ENCODE results near the gene PAPLN. TPM values are rescaled to one million over a fixed set of nuclear protein-coding genes. Genes with fewer than 3 reads are reported as not detected.

The PAPLN gene
- total RNA-seq, 1 experiment from 2014 or later: 22.2 TPM

- Histone ChIP-seq H3K36me3 (ENCODE audit: control insufficient read depth, insufficient read depth, low read length) (no peaks in the 10 kb centered on the region), H3K4me3 (ENCODE audit: low read depth in 2 of 2, low read length in 2 of 2) (no peak overlapping the region), H3K27me3 (ENCODE audit: control insufficient read depth, insufficient read depth, low read length) (no peaks in the 10 kb centered on the region), H3K9me3 (ENCODE audit: control insufficient read depth, insufficient read depth, low read depth, low read length) (no peaks in the 10 kb centered on the region), H3K27ac (ENCODE audit: low read length) (no peak overlapping the region), H3K4me1 (ENCODE audit: control insufficient read depth, insufficient read depth, low read length) (peaks cover 5% of the 10 kb centered on the region; the same call in 1 of the 2 replicates)
- no peak for DNase-seq (ENCODE audit: low read depth, low spot score)
- intact Hi-C loops (cut with micrococcal nuclease; ENCODE audit: unreplicated experiment): no loop called here
- BruUV-seq (replicated peaks): no TSS peak
- ChIA-PET CTCF (no interaction called here), POLR2A (no interaction called here)
- TF ChIP-seq TCF7L2 (IDR thresholded peaks at IDR 0.05; ENCODE audit: low read depth, low read length): no peak
- TF ChIP-seq REST (IDR thresholded peaks at IDR 0.05; ENCODE audit: insufficient read depth in 1 of 2, low read depth in 2 of 2, low read length in 1 of 2): no peak
- TF ChIP-seq SIN3A (IDR thresholded peaks at IDR 0.05; ENCODE audit: borderline replicate concordance, insufficient read depth, low read depth, low read length): no peak
- in situ Hi-C loops (cut with HindIII; ENCODE audit: low pct_unique_long_range_greater_than_20kb, low sequenced_read_pairs): no loop called here
- ATAC-seq: no peak
Observed at GRCh38 chr14:73249564-73250316, 12.4 kb downstream of the PAPLN start.

DNA sequence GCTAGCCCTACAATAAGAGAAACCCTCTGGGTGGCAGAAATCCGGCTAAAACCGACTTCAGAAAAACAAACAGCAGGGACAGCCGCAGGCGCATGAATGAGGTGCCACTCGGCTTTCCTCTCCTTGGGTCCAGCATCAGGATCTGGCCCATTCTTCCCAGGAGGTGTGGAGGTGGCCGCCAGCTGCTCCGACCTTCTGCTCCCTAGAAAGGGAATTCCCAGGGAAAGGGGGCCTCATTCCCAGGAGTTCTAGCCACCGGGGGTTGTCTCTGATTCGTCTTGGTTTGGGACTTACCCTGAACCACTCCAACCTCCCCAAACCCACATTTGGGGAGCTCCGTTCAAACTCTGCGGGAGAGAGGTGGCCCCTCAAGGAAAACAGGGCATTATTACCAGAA, 13.0 kb downstream of the PAPLN start:
- intact Hi-C loops (cut with micrococcal nuclease; ENCODE audit: unreplicated experiment): no loop called here
- in situ Hi-C loops (cut with HindIII; ENCODE audit: low pct_unique_long_range_greater_than_20kb, low sequenced_read_pairs): no loop called here
- BruUV-seq (replicated peaks): no TSS peak
- POLR2A ChIA-PET: no interaction called here
- no peaks in the 10 kb centered on the region for H3K36me3 ChIP-seq (ENCODE audit: control insufficient read depth, insufficient read depth, low read length)
- DNase-seq (ENCODE audit: low read depth, low spot score) (no peak), ATAC-seq (no peak)
- no peak for TF ChIP-seq REST (IDR thresholded peaks at IDR 0.05; ENCODE audit: insufficient read depth in 1 of 2, low read depth in 2 of 2, low read length in 1 of 2)
- TF ChIP-seq CTCF (IDR thresholded peaks at IDR 0.05): no peak
- TF ChIP-seq SIN3A (IDR thresholded peaks at IDR 0.05; ENCODE audit: borderline replicate concordance, insufficient read depth, low read depth, low read length): no peak
- no peak for TF ChIP-seq POLR2AphosphoS5 (IDR thresholded peaks at IDR 0.05; ENCODE audit: low read depth, low read length)
- no peak for TF ChIP-seq TCF7L2 (IDR thresholded peaks at IDR 0.05; ENCODE audit: low read depth, low read length)
- H3K27ac ChIP-seq (ENCODE audit: low read length): no peak overlapping the region
- H3K9me3 ChIP-seq (ENCODE audit: control insufficient read depth, insufficient read depth, low read depth, low read length): no peaks in the 10 kb centered on the region
- H3K4me1 ChIP-seq (ENCODE audit: control insufficient read depth, insufficient read depth, low read length): peaks cover 5% of the 10 kb centered on the region; the same call in 1 of the 2 replicates
- no peak overlapping the region for H3K4me3 ChIP-seq (ENCODE audit: low read depth in 2 of 2, low read length in 2 of 2)
- H3K27me3 ChIP-seq (ENCODE audit: control insufficient read depth, insufficient read depth, low read length): no peaks in the 10 kb centered on the region
- CTCF ChIA-PET: no interaction called here
